Activated CD8-positive, alpha-beta memory T cell treated with anti-CD3 and anti-CD28 coated beads for 24 hours (primary cell): ENCODE measurements around the gene NOS3.

Source experiments
- DNase-seq: peaks from one replicate; pipeline ENCODE4 v3.0.0-alpha.2; 2020

The NOS3 gene

GRCh38 chr7:150990416-150991186, at the start of gene NOS3:
NOS3 (plus strand) TSS chr7:150991017; CDS start chr7:150993804, 2,787 bp downstream.
- no peak for DNase-seq

- DNase-seq: no peak
These were observed 49.3 kb upstream of the NOS3 start for GRCh38 chr7:150941351-150942000.

- peak; percentile 77 for DNase-seq
These were observed 48.7 kb upstream of the NOS3 start for GRCh38 chr7:150942001-150942590.

GRCh38 chr7:150942591-150943452, 48.0 kb upstream of the NOS3 start:
- no peak for DNase-seq

- no peak for DNase-seq
These were observed 47.4 kb upstream of the NOS3 start for GRCh38 chr7:150943453-150943814.

GRCh38 chr7:150944066-150945042, 46.5 kb upstream of the NOS3 start:
- DNase-seq: no peak

- no peak for DNase-seq
These were observed 45.5 kb upstream of the NOS3 start for GRCh38 chr7:150945171-150945852.

- DNase-seq: no peak
These were observed 44.9 kb upstream of the NOS3 start for GRCh38 chr7:150945853-150946420.

GRCh38 chr7:150946421-150947240, 44.2 kb upstream of the NOS3 start:
- DNase-seq: no peak

GRCh38 chr7:150947241-150947745, 43.5 kb upstream of the NOS3 start:
- no peak for DNase-seq

GRCh38 chr7:150947761-150948651, 42.8 kb upstream of the NOS3 start:
- no peak for DNase-seq

GRCh38 chr7:150948791-150949251, 42.0 kb upstream of the NOS3 start:
- DNase-seq: no peak

- DNase-seq: no peak
These were observed 41.3 kb upstream of the NOS3 start for GRCh38 chr7:150949564-150949963.

GRCh38 chr7:150949971-150950491, 40.8 kb upstream of the NOS3 start:
- no peak for DNase-seq

GRCh38 chr7:150950496-150951180, 40.2 kb upstream of the NOS3 start:
- DNase-seq: no peak

- DNase-seq: no peak
These were observed 39.7 kb upstream of the NOS3 start for GRCh38 chr7:150951181-150951520.

GRCh38 chr7:150951521-150951920, 39.3 kb upstream of the NOS3 start:
- no peak for DNase-seq
